Vagina (tissue), 2 donors: ENCODE measurements around the gene IGSF9. TPM values are rescaled to one million over a fixed set of nuclear protein-coding genes. Genes with fewer than 3 reads are reported as not detected.
A peak's percentile ranks its signal among the peaks of the same experiment; 100 is the strongest.

Experiments
- DNase-seq, 2 donors: peaks; one replicate each; pipeline ENCODE4 v3.0.0-alpha.2; 2017; ENCODE audit errors: extremely low spot score in 2 of 2
- H3K27ac ChIP-seq: fragments of 200-600 bp; sonication (generic); one replicate; pipeline ENCODE4 v1.5.1; 2019
- H3K27me3 ChIP-seq: fragments of 200-600 bp; sonication (generic); one replicate; pipeline ENCODE4 v1.5.1; 2019
- H3K36me3 ChIP-seq, 2 donors: fragments of 200-600 bp; sonication (generic); one replicate each; pipeline ENCODE4 v1.5.1; 2017 to 2019
- H3K4me1 ChIP-seq: fragments of 200-600 bp; sonication (generic); one replicate; pipeline ENCODE4 v1.5.1; 2019
- H3K4me3 ChIP-seq, 2 donors: fragments of 200-600 bp; sonication (generic); 1 replicate in 1 of 2; 2 replicates in 1 of 2; pipeline ENCODE4 v1.5.1; 2016 to 2019
- H3K9me3 ChIP-seq: fragments of 200-600 bp; sonication (generic); one replicate; pipeline ENCODE4 v1.5.1; 2019
- POLR2A ChIP-seq, 2 donors: fragments of 450-650 bp; IDR thresholded peaks; one replicate each; pipeline ENCODE4 v1.6.1; 2017; ENCODE audit warnings: antibody characterized with exemption in 2 of 2, mild to moderate bottlenecking in 2 of 2, moderate library complexity in 2 of 2
- POLR2AphosphoS5 ChIP-seq, 2 donors: sonication (generic); formaldehyde crosslinking; IDR thresholded peaks; one replicate each; pipeline ENCODE4 v1.9.0; 2017; ENCODE audit warnings: antibody characterized with exemption in 2 of 2, mild to moderate bottlenecking in 2 of 2, low read depth in 1 of 2; ENCODE audit not compliant: insufficient read depth in 1 of 2
- intact Hi-C: fragments of 100-400 bp; cut with DNase I; formaldehyde crosslinking; loops from one replicate; pipeline ENCODE4 v1.15.1; 2023
- total RNA-seq: library from RNA; depleted of rRNA; stranded (reverse); fragments of >200 nt; gene quantifications from one replicate; pipeline ENCODE4 v1.2.3, GENCODE V29; 2016
- TF ChIP-seq, protein P1 (sequence below), 3 experiments: fragments of 450-650 bp in 2 of 3; fragments of 200-600 bp in 1 of 3; sonication (generic) in 1 of 3; IDR thresholded peaks; one replicate each; pipeline ENCODE4 v1.5.1; 2017 to 2019; ENCODE audit warnings: antibody characterized with exemption in 3 of 3, mild to moderate bottlenecking in 2 of 3, moderate library complexity in 2 of 3

Gene IGSF9
- total RNA-seq, 1 donor from 2014 or later: 5.6 TPM

DNA sequence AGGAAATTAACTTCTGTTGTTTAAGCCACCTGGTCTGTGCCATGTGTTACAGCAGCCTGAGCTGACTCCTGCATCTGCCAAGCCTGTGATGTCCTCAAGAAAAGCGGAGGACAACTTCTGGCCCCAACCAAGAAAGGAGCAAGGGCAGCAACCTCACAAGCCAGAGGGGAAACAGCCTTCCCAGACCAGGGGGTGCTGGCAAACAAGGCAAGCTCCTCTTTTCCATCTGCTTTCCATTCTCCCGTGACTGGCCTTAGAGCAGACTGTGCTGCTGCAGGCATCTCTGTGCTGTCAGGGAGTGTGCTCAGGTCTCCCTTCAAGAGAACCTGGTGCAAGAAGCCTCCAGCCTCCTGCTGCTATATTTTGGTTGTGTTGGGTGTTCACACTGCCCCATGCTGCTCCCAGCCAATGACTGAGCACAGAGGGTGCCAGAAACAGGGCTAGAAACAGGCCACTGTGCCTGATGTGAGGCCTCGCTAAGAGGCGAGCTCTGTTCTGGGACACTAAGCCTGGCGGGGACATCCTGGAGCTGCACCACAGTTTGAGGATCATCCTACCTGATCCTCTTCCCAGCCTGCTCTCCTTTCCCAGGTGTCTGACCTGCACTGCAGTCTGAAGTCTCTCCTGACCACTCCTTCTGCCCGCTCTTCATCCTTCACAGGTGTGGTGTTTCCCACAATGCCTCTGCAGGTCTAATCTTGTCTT, 36.1 kb upstream of the IGSF9 start:
- intact Hi-C loops: no loop called here
- TF ChIP-seq, protein P1, sequence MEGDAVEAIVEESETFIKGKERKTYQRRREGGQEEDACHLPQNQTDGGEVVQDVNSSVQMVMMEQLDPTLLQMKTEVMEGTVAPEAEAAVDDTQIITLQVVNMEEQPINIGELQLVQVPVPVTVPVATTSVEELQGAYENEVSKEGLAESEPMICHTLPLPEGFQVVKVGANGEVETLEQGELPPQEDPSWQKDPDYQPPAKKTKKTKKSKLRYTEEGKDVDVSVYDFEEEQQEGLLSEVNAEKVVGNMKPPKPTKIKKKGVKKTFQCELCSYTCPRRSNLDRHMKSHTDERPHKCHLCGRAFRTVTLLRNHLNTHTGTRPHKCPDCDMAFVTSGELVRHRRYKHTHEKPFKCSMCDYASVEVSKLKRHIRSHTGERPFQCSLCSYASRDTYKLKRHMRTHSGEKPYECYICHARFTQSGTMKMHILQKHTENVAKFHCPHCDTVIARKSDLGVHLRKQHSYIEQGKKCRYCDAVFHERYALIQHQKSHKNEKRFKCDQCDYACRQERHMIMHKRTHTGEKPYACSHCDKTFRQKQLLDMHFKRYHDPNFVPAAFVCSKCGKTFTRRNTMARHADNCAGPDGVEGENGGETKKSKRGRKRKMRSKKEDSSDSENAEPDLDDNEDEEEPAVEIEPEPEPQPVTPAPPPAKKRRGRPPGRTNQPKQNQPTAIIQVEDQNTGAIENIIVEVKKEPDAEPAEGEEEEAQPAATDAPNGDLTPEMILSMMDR (IDR thresholded peaks at IDR 0.05): no peak
- TF ChIP-seq POLR2AphosphoS5 (IDR thresholded peaks at IDR 0.05; ENCODE audit: insufficient read depth in 1 of 2, low read depth in 1 of 2) (no peak), POLR2A (IDR thresholded peaks at IDR 0.05) (no peak)
- Histone ChIP-seq H3K27me3 (no peaks in the 10 kb centered on the region), H3K9me3 (no peaks in the 10 kb centered on the region), H3K27ac (no peak overlapping the region), H3K36me3 (no peaks in the 10 kb centered on the region), H3K4me3 (no peak overlapping the region), H3K4me1 (no peaks in the 10 kb centered on the region)
- DNase-seq: peak; percentile 67 to 77

DNA sequence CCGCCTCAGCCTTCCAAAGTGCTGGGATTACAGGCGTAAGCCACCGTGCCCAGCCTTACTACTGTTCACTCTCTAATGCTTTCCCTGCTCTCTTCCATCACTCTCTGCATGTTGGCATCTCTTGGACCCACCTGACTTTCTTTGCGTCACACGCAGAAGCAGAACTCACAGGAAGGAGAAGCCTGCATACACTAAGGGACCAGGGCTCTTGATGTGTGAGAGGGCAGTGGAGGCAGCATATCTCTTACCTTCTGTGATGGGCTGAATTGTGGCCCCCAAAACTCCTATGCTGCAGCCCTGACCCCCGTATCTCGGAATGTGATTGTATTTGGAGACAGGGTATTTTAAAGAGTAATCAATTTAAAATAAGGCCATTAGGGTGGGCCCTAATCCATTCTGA, 35.4 kb upstream of the IGSF9 start:
- Histone ChIP-seq H3K36me3 (no peaks in the 10 kb centered on the region), H3K4me3 (no peak overlapping the region), H3K27me3 (no peaks in the 10 kb centered on the region), H3K9me3 (no peaks in the 10 kb centered on the region), H3K4me1 (no peaks in the 10 kb centered on the region), H3K27ac (no peak overlapping the region)
- peak in 1 of 2 donors; percentile 55 for DNase-seq
- TF ChIP-seq, protein P1 (IDR thresholded peaks at IDR 0.05): no peak
- TF ChIP-seq POLR2A (IDR thresholded peaks at IDR 0.05): no peak
- no peak for TF ChIP-seq POLR2AphosphoS5 (IDR thresholded peaks at IDR 0.05; ENCODE audit: insufficient read depth in 1 of 2, low read depth in 1 of 2)
- intact Hi-C loops: no loop called here

DNA sequence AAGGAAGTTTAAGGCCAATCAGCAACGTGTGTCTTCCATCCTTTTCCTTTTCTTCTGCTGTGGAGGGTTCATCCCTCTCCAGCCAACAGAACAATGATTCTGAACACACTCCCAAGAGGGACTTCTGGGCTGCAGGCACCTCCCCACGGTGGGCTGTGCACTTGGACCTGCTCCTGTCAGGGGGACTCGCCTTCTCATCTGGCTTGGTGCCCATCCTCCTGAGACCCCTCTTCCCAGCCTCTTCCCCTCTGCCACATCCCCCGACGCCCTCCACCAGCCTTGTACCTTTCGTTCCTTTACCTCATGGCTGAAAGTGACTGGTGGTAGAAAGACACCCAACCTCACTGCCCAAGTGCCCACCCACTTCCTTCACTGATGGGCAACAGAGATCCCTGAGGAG, 34.7 kb upstream of the IGSF9 start:
- H3K36me3 ChIP-seq: no peaks in the 10 kb centered on the region
- H3K4me3 ChIP-seq: no peak overlapping the region
- no peaks in the 10 kb centered on the region for H3K9me3 ChIP-seq
- TF ChIP-seq POLR2AphosphoS5 (IDR thresholded peaks at IDR 0.05; ENCODE audit: insufficient read depth in 1 of 2, low read depth in 1 of 2) (no peak), POLR2A (IDR thresholded peaks at IDR 0.05) (no peak)
- TF ChIP-seq, protein P1 (IDR thresholded peaks at IDR 0.05): no peak
- no peaks in the 10 kb centered on the region for H3K4me1 ChIP-seq
- no peak overlapping the region for H3K27ac ChIP-seq
- no peaks in the 10 kb centered on the region for H3K27me3 ChIP-seq
- intact Hi-C loops: no loop called here
- DNase-seq: peak; percentile 71 to 87

DNA sequence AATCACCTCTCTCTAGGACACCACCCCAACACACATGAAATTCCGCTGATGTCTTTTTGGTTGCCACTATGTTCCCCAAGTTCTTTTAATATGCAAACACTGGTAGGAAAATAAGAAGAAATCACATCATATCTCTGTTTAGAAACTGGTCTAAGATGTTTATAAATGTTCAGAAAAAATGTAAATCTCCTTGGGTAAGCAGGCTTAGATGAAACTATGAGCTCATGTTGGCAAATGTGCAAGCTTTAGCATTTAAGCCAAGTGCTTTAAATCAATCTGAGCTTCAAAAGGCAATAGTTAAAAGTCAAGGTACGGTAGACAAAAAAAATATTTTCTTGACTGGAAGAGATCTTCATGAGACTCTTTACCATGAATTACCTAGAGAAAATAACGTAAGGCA, 33.8 kb upstream of the IGSF9 start:
- Histone ChIP-seq H3K4me1 (no peaks in the 10 kb centered on the region), H3K27ac (no peak overlapping the region), H3K27me3 (no peaks in the 10 kb centered on the region), H3K36me3 (no peaks in the 10 kb centered on the region), H3K9me3 (no peaks in the 10 kb centered on the region), H3K4me3 (no peak overlapping the region)
- TF ChIP-seq, protein P1 (IDR thresholded peaks at IDR 0.05): no peak
- TF ChIP-seq POLR2AphosphoS5 (IDR thresholded peaks at IDR 0.05; ENCODE audit: insufficient read depth in 1 of 2, low read depth in 1 of 2) (no peak), POLR2A (IDR thresholded peaks at IDR 0.05) (no peak)
- no peak for DNase-seq
- intact Hi-C loops: no loop called here

DNA sequence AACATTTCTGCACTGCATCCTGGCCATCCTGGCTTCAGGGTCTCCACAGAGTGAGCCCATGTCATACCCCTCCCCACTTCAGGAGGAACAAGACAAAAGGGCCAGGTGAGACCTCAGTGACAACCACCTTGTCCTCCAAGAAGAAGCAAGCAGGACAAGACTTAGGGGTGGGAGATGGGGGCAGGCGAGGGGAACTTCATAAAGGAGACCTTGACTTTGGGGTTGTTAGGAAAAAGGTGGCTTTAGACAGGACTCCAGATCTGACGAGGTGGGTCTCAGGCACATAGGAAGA, 32.6 kb upstream of the IGSF9 start:
- Histone ChIP-seq H3K4me1 (no peaks in the 10 kb centered on the region), H3K36me3 (no peaks in the 10 kb centered on the region), H3K9me3 (no peaks in the 10 kb centered on the region), H3K4me3 (no peak overlapping the region), H3K27ac (no peak overlapping the region), H3K27me3 (no peaks in the 10 kb centered on the region)
- no peak for TF ChIP-seq POLR2AphosphoS5 (IDR thresholded peaks at IDR 0.05; ENCODE audit: insufficient read depth in 1 of 2, low read depth in 1 of 2)
- TF ChIP-seq POLR2A (IDR thresholded peaks at IDR 0.05): no peak
- TF ChIP-seq, protein P1 (IDR thresholded peaks at IDR 0.05): no peak
- peak; percentile 16 to 54 for DNase-seq
- intact Hi-C loops: no loop called here
